GM12878 (cell line): ENCODE results near the gene CGA. TPM values are rescaled to one million over a fixed set of nuclear protein-coding genes. Genes with fewer than 3 reads are reported as not detected.

Experiments used
- ATAC-seq: fragments of 200-7000 bp; cut with Tn5 transposase; 3 replicates; pipeline ENCODE4 v1.9.1; 2020; ENCODE audit warnings: mild to moderate bottlenecking, moderate library complexity
- BruUV-seq: library from RNA; stranded (reverse); fragments of 400-500 nt; replicated peaks from 2 replicates; lab custom pipeline; 2021; lab: Mats Ljungman, UMichigan
- CTCF ChIA-PET: fragments of 300-600 bp; sonication (Branson Sonifier 250); formaldehyde crosslinking; extraction: SDS; loops from one replicate; lab custom pipeline; 2021; ENCODE audit warnings: inconsistent platforms; lab: Yijun Ruan, JAX
- POLR2A ChIA-PET: fragments of 350-600 bp; formaldehyde crosslinking; extraction: SDS; loops from one replicate; lab custom pipeline; 2021; ENCODE audit warnings: inconsistent platforms; lab: Charles Lee
- RAD21 ChIA-PET: fragments of 300-600 bp; sonication (Branson Sonifier 250); formaldehyde crosslinking; loops from one replicate; lab custom pipeline; 2023; ENCODE audit warnings: antibody characterized with exemption; ENCODE audit not compliant: unreplicated experiment; lab: Charles Lee
- SMC1A ChIA-PET: fragments of 300-600 bp; sonication (Branson Sonifier 250); formaldehyde crosslinking; loops from one replicate; lab custom pipeline; 2023; ENCODE audit not compliant: unreplicated experiment, uncharacterized antibody; lab: Charles Lee
- DNase-seq: peaks from one replicate; pipeline ENCODE4 v3.0.0-alpha.2; 2011; ENCODE audit warnings: low read depth, low spot score
- FAIRE-seq: peaks from 3 replicates; lab custom pipeline; 2011; peaks lifted over from hg19 to GRCh38; lab: Jason Lieb, UNC
- H2AFZ ChIP-seq: 2 replicates; pipeline ENCODE4 v1.6.0; 2011; ENCODE audit warnings: low read depth, low read length, control low read depth; ENCODE audit not compliant: control insufficient read depth
- H3K27ac ChIP-seq: 2 replicates; pipeline ENCODE4 v1.5.1; 2011; ENCODE audit warnings: control low read depth; ENCODE audit not compliant: control insufficient read depth, insufficient read depth
- H3K27me3 ChIP-seq, 2 experiments: replicated peaks in 1 of 2; 2 replicates each; pipeline versions ENCODE4 v1.6.0 to v1.6.1; 2011; ENCODE audit warnings: low read length in 1 of 2; ENCODE audit not compliant: control insufficient read depth in 2 of 2, insufficient read depth in 2 of 2
- H3K36me3 ChIP-seq, 2 experiments: 2 replicates each; pipeline ENCODE4 v1.5.1; 2011; ENCODE audit warnings: low read length in 1 of 2; ENCODE audit not compliant: control insufficient read depth in 2 of 2, insufficient read depth in 2 of 2
- H3K4me1 ChIP-seq: 2 replicates; pipeline ENCODE4 v1.6.1; 2011; ENCODE audit warnings: mild to moderate bottlenecking, low read length, moderate library complexity, mixed read lengths; ENCODE audit not compliant: control insufficient read depth, insufficient read depth
- H3K4me2 ChIP-seq: 2 replicates; pipeline ENCODE4 v1.6.0; 2011; ENCODE audit warnings: control low read depth; ENCODE audit not compliant: control insufficient read depth, insufficient read depth
- H3K4me3 ChIP-seq: fragments of 200-600 bp; sonication (generic); 2 replicates; pipeline ENCODE4 v1.5.1; 2016
- H3K79me2 ChIP-seq: 2 replicates; pipeline ENCODE4 v1.6.0; 2011; ENCODE audit warnings: low read length; ENCODE audit not compliant: control insufficient read depth, insufficient read depth
- H3K9ac ChIP-seq: 2 replicates; pipeline ENCODE4 v1.8.0; 2011; ENCODE audit warnings: low read length, control low read depth, mixed read lengths; ENCODE audit not compliant: control insufficient read depth, insufficient read depth
- H3K9me3 ChIP-seq: replicated peaks from 3 replicates; pipeline ENCODE4 v1.5.1; 2011; ENCODE audit warnings: mild to moderate bottlenecking, low read length; ENCODE audit not compliant: control insufficient read depth, insufficient read depth
- H4K20me1 ChIP-seq: 2 replicates; pipeline ENCODE4 v1.6.0; 2011; ENCODE audit not compliant: control insufficient read depth, insufficient read depth
- ATF2 ChIP-seq: IDR thresholded peaks from 2 replicates; pipeline ENCODE4 v1.6.1; 2012; ENCODE audit warnings: low read length, inconsistent platforms
- BCL3 ChIP-seq: IDR thresholded peaks from 2 replicates; pipeline ENCODE4 v1.6.1; 2011; ENCODE audit warnings: borderline replicate concordance, low read depth, mild to moderate bottlenecking, moderate library complexity, low read length; ENCODE audit not compliant: insufficient read depth, poor library complexity, severe bottlenecking
- CBX3 ChIP-seq: fragments of 200-600 bp; sonication (generic); IDR thresholded peaks from 2 replicates; pipeline ENCODE4 v1.6.1; 2016; ENCODE audit warnings: low read depth, borderline replicate concordance
- CREB1 ChIP-seq: IDR thresholded peaks from 2 replicates; pipeline ENCODE4 v1.6.1; 2012; ENCODE audit warnings: low read depth, mild to moderate bottlenecking, inconsistent platforms
- CREM ChIP-seq: IDR thresholded peaks from 2 replicates; pipeline ENCODE4 v1.6.1; 2014; ENCODE audit warnings: antibody characterized with exemption, low read depth
- EP300 ChIP-seq, 2 experiments: fragments of 150-350 bp in 1 of 2; IDR thresholded peaks; 2 replicates each; pipeline ENCODE4 v1.6.1; 2011 to 2012; ENCODE audit warnings: low read depth in 2 of 2, low read length in 2 of 2, borderline replicate concordance in 1 of 2, improper control_type of control experiment in 1 of 2, inconsistent platforms in 1 of 2; ENCODE audit not compliant: control insufficient read depth in 1 of 2
- FOS ChIP-seq: IDR thresholded peaks from 3 replicates; pipeline ENCODE4 v1.6.1; 2011; ENCODE audit warnings: borderline replicate concordance; ENCODE audit not compliant: insufficient read length; ENCODE audit errors: extremely low read depth
- FOXK2 ChIP-seq: fragments of 450-650 bp; IDR thresholded peaks from 2 replicates; pipeline ENCODE4 v1.6.1; 2017; ENCODE audit warnings: mild to moderate bottlenecking, moderate library complexity
- FOXM1 ChIP-seq: IDR thresholded peaks from 2 replicates; pipeline ENCODE4 v1.6.1; 2012; ENCODE audit warnings: low read depth, mild to moderate bottlenecking, inconsistent platforms, low read length, moderate library complexity
- GABPA ChIP-seq: IDR thresholded peaks from 2 replicates; pipeline ENCODE4 v1.6.1; 2014; ENCODE audit warnings: antibody characterized with exemption, low read depth, mild to moderate bottlenecking, inconsistent platforms
- HCFC1 ChIP-seq: fragments of 150-350 bp; IDR thresholded peaks from 2 replicates; pipeline ENCODE4 v1.6.1; 2014; ENCODE audit warnings: low read length
- IRF4 ChIP-seq: IDR thresholded peaks from 2 replicates; pipeline ENCODE4 v1.6.1; 2011; ENCODE audit warnings: low read depth, low read length
- JUNB ChIP-seq: IDR thresholded peaks from 2 replicates; pipeline ENCODE4 v1.6.1; 2016; ENCODE audit warnings: antibody characterized with exemption, mild to moderate bottlenecking
- KAT2A ChIP-seq: conservative IDR thresholded peaks from 2 replicates; pipeline ENCODE4 v1.6.1; 2011; ENCODE audit warnings: low read depth, low read length; ENCODE audit not compliant: control insufficient read depth
- MEF2A ChIP-seq: IDR thresholded peaks from 2 replicates; pipeline ENCODE4 v1.6.1; 2011; ENCODE audit warnings: low read depth, mild to moderate bottlenecking, low read length, moderate library complexity; ENCODE audit not compliant: insufficient read depth
- MTA3 ChIP-seq: IDR thresholded peaks from 2 replicates; pipeline ENCODE4 v1.6.1; 2012; ENCODE audit warnings: low read length, inconsistent platforms, borderline replicate concordance
- PAX5 ChIP-seq: IDR thresholded peaks from 2 replicates; pipeline ENCODE4 v1.6.1; 2011; ENCODE audit warnings: low read depth, low read length, borderline replicate concordance
- PML ChIP-seq: IDR thresholded peaks from 2 replicates; pipeline ENCODE4 v1.6.1; 2012; ENCODE audit warnings: low read length, inconsistent platforms
- RUNX3 ChIP-seq: IDR thresholded peaks from 2 replicates; pipeline ENCODE4 v1.6.1; 2012; ENCODE audit warnings: low read length, inconsistent platforms
- STAT1 ChIP-seq: fragments of 450-650 bp; conservative IDR thresholded peaks from 2 replicates; pipeline ENCODE4 v1.6.1; 2014; ENCODE audit warnings: antibody characterized with exemption, mild to moderate bottlenecking
- SUZ12 ChIP-seq: fragments of 200-600 bp; sonication (generic); IDR thresholded peaks from one replicate; pipeline ENCODE4 v1.6.1; 2018; ENCODE audit warnings: antibody characterized with exemption, mild to moderate bottlenecking; ENCODE audit not compliant: unreplicated experiment
- TAF1 ChIP-seq: IDR thresholded peaks from 2 replicates; pipeline ENCODE4 v1.6.1; 2011; ENCODE audit warnings: mild to moderate bottlenecking, low read depth, low read length, borderline replicate concordance
- WRNIP1 ChIP-seq: IDR thresholded peaks from 2 replicates; pipeline ENCODE4 v1.6.1; 2011; ENCODE audit warnings: low read depth, low read length, improper control_type of control experiment, borderline replicate concordance
- YBX1 ChIP-seq: fragments of 450-650 bp; IDR thresholded peaks from 2 replicates; pipeline ENCODE4 v1.6.1; 2016; ENCODE audit warnings: antibody characterized with exemption
- WGBS: methylation state at CpG from one replicate; pipeline ENCODE4 v1.1.6; 2016; ENCODE audit warnings: low lambda C conversion rate; ENCODE audit not compliant: insufficient replicate concordance, insufficient coverage; ENCODE audit errors: missing lambda C conversion rate; 5-methylcytosine and 5-hydroxymethylcytosine counted together
- in situ Hi-C: fragments of 300-500 bp; cut with MboI; formaldehyde crosslinking; loops from 9 replicates; pipeline ENCODE4 v1.14.3; 2018; ENCODE audit warnings: mixed read lengths
- intact Hi-C: fragments of 100-400 bp; cut with micrococcal nuclease; formaldehyde crosslinking; loops from one replicate; pipeline ENCODE4 v1.14.2; 2022; ENCODE audit not compliant: unreplicated experiment
- polyA plus RNA-seq, 11 experiments: library from polyadenylated mRNA; depleted of rRNA in 4 of 11; unstranded in 6 of 11; stranded (reverse) in 5 of 11; fragments of >200 nt; fragmentation: Nextera tagmentation in 4 of 11; fragmentation: Illumina TruSeq in 1 of 11; extraction: Ambion mirVana in 4 of 11; extraction: Trizol in 1 of 11; gene quantifications; 1 replicate in 1 of 11; 2 replicates in 10 of 11; pipeline versions ENCODE4 v1.2.1 to v1.2.3, GENCODE V29; 2011 to 2016; ENCODE audit warnings: inconsistent platforms in 2 of 11, missing spikeins in 2 of 11, low read depth in 1 of 11
- total RNA-seq, 4 experiments: library from RNA; depleted of rRNA in 3 of 4; stranded (reverse); fragments of >200 nt in 3 of 4; fragmentation: Illumina TruSeq in 1 of 4; extraction: Trizol in 1 of 4; gene quantifications; 2 replicates each; pipeline versions ENCODE4 v1.2.1 to v1.2.3, GENCODE V29; 2013 to 2021

Gene CGA
- total and polyA plus RNA-seq, 10 of the 15 experiments (the other 5 are each of a cell fraction or from before 2014, with no cell fraction given) = 0.10 to 0.27 (median 0.12) TPM; not detected in 6

GRCh38 chr6:87088076-87088475 is 6.8 kb downstream of the CGA start:
- no peak overlapping the region for H3K9ac ChIP-seq
- H3K4me2 ChIP-seq = no peak overlapping the region; the same call in 1 of the 2 replicates
- SMC1A ChIA-PET = interaction anchor here (1.0 to 1.4 kb wide), 2 partner anchors 9 to 21 kb away, joined by 3 read pairs; no protein-coding TSS in a partner anchor
- in situ Hi-C loops (no loop called here), intact Hi-C loops (no loop called here)
- no peaks in the 10 kb centered on the region for H3K4me1 ChIP-seq
- no peaks in the 10 kb centered on the region for H3K79me2 ChIP-seq
- CTCF ChIA-PET = interaction anchor here (0.6 to 4.7 kb wide), 3 partner anchors 9 to 523 kb away, joined by 3 to 32 read pairs (median 5); no protein-coding TSS in a partner anchor
- H3K4me3 ChIP-seq = no peak overlapping the region
- 0% methylated on average over 4 of the region's 4 CpGs for WGBS
- no peaks in the 10 kb centered on the region for H4K20me1 ChIP-seq
- DNase-seq (no peak), FAIRE-seq (no peak), ATAC-seq (peak; percentile 44; the same call in 2 of the 3 replicates)
- POLR2A ChIA-PET = interaction anchor here (0.7 to 0.9 kb wide), 3 partner anchors 21 to 1795 kb away, joined by 4 read pairs; no protein-coding TSS in a partner anchor
- RAD21 ChIA-PET = interaction anchor here (1.1 kb wide), 1 partner anchor 9 kb away, joined by 4 read pairs; no protein-coding TSS in a partner anchor
- no peak overlapping the region; the same call in 1 of the 2 replicates for H2AFZ ChIP-seq
- no peaks in the 10 kb centered on the region for H3K36me3 ChIP-seq
- H3K27me3 ChIP-seq = no peaks in the 10 kb centered on the region
- no peaks in the 10 kb centered on the region for H3K9me3 ChIP-seq
- no TSS peak for BruUV-seq
- no peak overlapping the region for H3K27ac ChIP-seq
- TF ChIP-seq JUNB = peak; percentile 99
- no peak for TF ChIP-seq FOXK2
- TF ChIP-seq ATF2 = peak; percentile 81
- 0 out of 2 replicates have a peak, but pooled peaks have one; percentile 45 for TF ChIP-seq PML
- peak; percentile 70 for TF ChIP-seq CREM
- TF ChIP-seq WRNIP1 = no peak
- no peak for TF ChIP-seq FOS
- TF ChIP-seq YBX1 = no peak
- TF ChIP-seq RUNX3 = peak; percentile 59
- TF ChIP-seq PAX5 = peak; percentile 90
- no peak for TF ChIP-seq STAT1
- TF ChIP-seq EP300 (IDR thresholded peaks at IDR 0.05; ENCODE audit: borderline replicate concordance in 1 of 2, control insufficient read depth in 1 of 2, low read depth in 2 of 2, low read length in 2 of 2) = 0 out of 4 replicates have a peak, but pooled peaks have one; percentile 31 to 32
- no peak for TF ChIP-seq CBX3
- peak; percentile 98 for TF ChIP-seq MEF2A
- TF ChIP-seq CREB1 = 0 out of 2 replicates have a peak, but pooled peaks have one; percentile 20
- TF ChIP-seq HCFC1 = no peak
- TF ChIP-seq SUZ12 = no peak
- TF ChIP-seq BCL3 = peak; percentile 37
- 0 out of 2 replicates have a peak, but pooled peaks have one; percentile 18 for TF ChIP-seq GABPA
- TF ChIP-seq FOXM1 = peak; percentile 82; the same call in 1 of the 2 replicates
- no peak for TF ChIP-seq KAT2A
- TF ChIP-seq TAF1 = no peak
- peak; percentile 64; the same call in 1 of the 2 replicates for TF ChIP-seq MTA3
- TF ChIP-seq IRF4 = peak; percentile 63; the same call in 1 of the 2 replicates
